GM18517 (cell line): Measurements from ENCODE around the gene ZNF366.
A peak's percentile ranks its signal among the peaks of the same experiment; 100 is the strongest.

ENCODE experiments used
- ATAC-seq: cut with Tn5 transposase; IDR thresholded peaks from one replicate; pipeline ENCODE4 v1.9.1; 2021; ENCODE audit warnings: mild to moderate bottlenecking, moderate library complexity; ENCODE audit not compliant: unreplicated experiment

ZNF366 gene

GRCh38 chr5:72523960-72524582 is 16.9 kb upstream of the ZNF366 start:
- ATAC-seq: peak; percentile 65

DNA sequence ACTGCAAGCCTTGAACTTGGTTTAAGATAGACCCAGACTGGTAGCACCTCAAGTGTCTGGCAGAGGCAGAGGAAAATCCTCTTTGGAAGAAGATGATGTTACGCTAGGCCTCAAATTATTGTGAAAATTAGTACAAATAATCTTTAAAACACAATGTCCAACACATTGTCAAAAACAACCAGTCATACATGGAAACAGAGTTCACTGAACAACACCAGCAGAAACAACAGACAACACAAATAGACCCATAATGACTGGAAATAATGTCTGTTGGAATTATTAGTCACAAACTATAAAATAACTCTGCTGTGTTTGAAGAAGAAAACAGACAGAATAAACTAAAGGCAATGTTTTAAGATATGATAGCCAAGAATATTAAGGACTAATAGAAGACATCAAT is 15.4 kb upstream of the ZNF366 start:
- no peak for ATAC-seq

GRCh38 chr5:72519111-72519510 is 11.9 kb upstream of the ZNF366 start:
- no peak for ATAC-seq

DNA sequence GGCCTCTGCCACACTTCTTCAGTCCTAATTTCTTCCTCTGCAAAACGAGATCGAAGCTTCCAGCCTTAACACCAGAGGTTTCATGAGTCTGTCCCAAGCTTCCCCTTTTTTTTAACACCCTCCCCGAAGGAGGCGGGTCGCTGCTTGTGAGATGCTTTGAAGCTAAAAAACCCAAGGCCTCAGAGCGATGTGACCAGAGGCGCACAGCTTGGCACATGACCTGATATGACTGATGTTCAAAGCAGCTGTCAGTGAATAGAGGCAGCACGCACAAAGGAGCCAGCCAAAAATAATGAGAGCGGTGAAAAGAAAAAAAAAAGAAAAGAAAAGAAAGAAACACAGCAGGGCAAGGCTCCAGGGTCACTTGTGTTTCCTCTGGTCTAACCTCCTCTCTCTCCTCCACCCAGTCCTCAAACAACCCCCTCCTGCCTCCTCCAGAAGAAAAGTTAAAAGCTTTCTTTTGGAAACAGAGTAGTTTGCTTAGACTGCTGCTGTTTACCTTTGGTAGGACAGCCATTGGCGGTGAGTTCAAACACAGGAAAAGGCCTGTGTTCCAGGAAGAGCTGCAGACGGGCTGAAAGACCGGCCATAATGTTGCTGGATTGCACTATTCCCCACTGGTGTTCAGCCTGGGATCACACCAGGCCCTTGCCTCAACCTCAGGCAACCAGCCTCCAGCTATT is 10.9 kb upstream of the ZNF366 start:
- ATAC-seq: no peak

DNA sequence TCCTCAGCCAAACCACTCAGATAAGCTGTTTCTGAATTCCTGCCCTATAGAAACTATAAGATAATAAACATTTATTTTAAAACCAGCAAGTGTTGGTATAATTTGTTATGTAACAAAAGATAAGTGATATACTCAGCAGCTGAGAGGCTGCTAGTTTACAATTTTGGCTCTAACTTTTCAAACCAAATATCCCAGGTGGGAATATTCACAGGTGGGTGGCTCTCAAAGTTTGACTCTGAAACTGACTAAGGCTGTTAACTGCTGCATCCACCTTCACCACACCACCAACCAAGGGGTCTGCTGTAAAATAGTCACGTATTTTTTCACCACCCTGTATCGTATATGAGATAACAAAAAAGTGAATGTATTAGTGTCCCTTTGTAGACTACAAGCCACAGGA is 9.7 kb upstream of the ZNF366 start:
- no peak for ATAC-seq

DNA sequence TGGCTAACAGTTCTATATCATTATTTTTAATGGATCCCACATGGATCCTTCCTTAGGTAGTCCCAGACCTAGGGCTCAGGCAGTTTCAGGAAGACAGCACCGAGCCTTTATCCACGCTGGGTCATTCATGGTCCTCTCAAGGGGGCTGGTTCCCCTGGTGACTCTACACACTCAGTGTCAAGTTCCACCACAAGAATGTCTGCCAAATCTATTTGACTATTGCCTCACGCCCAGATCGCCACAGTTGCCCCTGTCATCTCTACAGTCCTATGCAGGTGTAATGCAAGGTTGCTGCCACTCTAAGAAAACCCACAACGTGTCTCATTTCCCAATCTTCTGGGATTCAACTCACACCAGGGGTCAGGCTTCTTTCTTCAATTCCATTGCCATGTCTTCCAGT is 8.0 kb upstream of the ZNF366 start:
- ATAC-seq: no peak

DNA sequence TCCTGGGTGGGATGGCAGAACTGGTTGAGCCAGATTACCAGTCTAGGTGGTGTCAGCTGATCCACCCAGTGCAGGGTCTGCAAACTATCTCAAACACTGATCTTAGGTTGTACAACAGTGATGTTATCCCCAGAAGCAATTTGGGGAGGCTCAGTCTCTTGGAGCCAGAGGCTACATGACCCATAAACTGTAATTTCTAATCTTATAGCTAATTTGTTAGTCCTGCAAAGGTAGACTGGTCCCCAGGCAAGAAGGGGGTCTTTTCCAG is 5.3 kb upstream of the ZNF366 start:
- no peak for ATAC-seq

DNA sequence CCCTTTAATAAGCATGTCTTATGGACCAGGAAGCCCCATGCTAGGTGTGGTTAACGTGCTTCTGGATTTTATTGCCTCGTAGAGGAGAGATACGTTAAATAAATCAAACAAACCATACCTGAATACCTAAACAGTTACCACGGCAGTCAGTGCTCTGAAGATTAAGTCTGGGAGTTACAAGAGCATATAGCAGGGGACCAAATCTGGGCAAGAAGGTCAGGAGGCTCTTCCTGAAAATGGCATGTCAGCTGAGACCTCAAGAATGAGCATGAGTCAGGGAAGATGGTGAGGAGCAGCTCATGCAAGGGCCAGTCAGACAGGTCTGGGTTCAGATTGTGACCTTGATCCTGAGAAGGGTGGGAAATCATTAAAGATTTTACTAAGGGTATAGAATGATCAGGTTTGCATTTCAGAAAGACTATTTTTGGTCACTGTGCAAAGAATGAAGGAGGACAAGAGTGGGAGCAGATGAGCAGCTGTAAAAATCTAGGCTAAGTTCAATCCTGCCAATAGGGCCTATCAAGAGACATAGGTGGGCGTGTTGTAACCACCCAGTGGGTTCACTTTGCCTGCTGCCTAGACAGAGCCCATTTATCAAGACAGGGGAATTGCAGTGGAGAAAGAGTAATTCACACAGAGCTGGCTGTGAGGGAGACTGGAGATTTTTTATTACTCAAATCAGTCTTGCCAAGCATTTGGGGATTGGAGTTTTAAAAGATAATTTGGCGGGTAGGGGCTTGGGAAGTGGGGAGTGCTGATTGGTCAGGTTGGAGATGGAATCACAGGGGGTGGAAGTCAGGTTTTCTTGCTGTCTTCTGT is 4.8 kb upstream of the ZNF366 start:
- ATAC-seq: no peak

GRCh38 chr5:72511366-72511765 is 4.2 kb upstream of the ZNF366 start:
- ATAC-seq: no peak

DNA sequence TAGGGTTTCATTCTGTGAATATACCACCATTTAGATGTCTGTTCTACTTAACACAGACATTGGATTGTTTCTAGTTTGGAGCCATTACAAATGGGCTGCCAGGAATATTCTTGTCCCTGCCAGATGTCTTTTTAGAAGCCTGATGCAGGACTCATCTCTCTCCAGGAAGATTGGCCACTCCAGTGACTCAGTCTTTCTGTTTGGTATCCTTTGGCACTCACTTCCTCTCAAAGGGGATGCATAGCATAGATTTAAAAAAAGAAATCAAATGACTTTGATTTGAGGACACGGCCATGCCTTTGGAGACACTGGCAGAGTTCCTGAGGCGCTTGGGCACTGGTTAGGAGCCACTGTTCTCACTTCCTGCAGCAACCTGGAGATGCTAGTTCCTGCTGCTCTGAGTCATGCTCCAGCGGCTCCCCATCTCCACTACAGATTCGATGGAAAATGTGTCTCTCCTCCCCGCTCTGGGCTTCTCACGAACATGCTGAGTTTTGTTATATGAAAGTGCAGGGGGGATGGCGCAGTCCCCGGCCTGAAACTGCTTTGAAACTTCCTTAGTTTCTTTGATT is 3.5 kb upstream of the ZNF366 start:
- no peak for ATAC-seq

DNA sequence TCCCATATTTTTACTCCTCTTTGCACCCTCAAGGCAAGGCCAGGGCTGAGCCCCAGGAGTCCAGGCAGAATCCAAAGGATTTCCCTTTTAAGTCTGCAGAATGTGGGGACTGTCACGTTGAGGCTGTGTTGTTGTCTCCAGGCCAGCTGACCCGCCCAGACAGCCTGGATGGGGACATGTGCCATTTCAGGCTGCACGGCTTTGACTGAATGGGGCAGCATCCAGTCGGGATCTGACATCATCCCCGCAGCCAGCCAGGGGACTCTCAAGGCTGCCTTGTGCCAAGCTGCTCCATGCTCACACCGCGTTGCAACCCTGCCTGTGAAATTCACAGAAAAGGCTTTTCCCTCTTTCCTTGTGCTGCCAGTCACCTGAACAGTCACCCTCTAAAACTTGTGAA is 2.2 kb upstream of the ZNF366 start:
- no peak for ATAC-seq

GRCh38 chr5:72508241-72509170 is 1.3 kb upstream of the ZNF366 start:
- ATAC-seq: peak; percentile 93

- no peak for ATAC-seq
These were observed 663 bp upstream of the ZNF366 start for GRCh38 chr5:72507907-72508238.

GRCh38 chr5:72506158-72506549 is 1.1 kb downstream of the ZNF366 start:
- ATAC-seq: no peak

DNA sequence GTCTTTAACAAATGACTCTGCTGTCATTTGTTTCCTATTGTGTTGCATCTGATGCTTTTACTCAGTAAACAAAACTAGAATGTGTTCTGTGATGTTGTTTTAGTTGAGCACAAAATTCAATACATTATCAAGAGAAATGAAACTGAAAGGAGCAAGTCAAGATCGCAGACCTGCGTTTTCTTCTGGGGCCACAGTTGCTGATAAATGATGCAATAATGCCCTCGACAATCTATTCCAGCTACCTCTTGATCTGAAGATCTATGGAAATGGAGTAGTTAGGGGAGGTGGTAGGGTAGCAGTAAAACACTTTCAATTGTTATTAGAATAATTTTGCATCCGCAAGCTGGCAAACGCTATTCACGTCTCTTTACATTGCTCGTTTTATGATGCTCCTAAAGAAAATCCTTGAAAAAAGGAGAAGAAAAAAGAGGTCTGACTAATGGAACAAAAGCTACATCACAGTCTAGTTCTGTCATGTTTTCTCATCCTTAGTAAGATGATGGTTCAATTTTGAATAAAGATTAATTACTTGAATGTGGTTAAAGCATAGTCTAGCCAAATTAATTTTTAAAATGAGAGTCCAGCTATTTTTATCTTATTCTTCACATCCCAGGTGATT is 1.6 kb downstream of the ZNF366 start:
- no peak for ATAC-seq

DNA sequence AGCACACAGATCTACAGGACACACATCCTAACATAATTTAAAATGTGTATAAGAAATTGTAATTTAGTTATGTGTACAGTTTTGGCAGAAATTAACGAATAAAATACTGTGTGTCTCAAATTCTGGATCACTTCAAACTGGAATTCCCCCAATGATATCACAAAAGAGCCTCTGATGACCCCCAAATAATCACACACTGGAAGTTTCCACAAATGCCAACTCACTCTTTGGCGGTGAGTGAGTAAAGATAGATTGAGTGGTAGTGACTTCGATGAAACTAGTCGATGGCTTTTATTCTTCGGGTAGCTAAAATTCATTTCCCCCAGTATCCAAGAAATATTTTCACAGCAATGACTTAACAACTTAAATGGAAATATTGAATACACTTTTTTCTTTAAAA is 2.2 kb downstream of the ZNF366 start:
- no peak for ATAC-seq

DNA sequence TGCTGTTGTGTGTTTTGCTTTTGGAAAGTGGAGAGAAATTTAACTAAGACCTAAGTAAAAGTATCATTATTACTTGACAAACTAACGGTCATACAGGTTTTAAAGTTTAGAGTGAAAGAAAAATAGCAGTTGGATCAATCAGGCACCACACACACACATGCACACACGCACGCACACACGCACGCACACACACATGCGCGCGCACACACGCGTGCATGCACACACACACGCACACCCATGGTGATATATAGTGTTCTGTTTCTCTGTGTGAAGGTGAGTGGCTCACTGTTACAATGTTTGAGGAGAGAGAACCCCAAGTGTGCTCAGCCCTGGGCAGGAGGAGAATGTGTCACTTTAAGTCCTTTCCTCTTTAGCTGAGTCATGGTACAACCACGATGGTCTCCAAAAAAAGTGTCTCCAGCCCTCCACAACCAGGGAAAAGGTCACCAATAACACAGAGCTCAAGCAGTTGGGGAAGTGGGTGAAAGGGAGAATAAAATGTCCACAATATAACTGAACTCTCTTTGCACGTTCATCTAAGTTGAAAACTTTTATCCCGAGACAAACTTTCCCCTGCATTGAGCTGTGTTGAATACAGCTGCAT is 3.2 kb downstream of the ZNF366 start:
- ATAC-seq: no peak

GRCh38 chr5:72501488-72501887 is 5.7 kb downstream of the ZNF366 start:
- no peak for ATAC-seq

DNA sequence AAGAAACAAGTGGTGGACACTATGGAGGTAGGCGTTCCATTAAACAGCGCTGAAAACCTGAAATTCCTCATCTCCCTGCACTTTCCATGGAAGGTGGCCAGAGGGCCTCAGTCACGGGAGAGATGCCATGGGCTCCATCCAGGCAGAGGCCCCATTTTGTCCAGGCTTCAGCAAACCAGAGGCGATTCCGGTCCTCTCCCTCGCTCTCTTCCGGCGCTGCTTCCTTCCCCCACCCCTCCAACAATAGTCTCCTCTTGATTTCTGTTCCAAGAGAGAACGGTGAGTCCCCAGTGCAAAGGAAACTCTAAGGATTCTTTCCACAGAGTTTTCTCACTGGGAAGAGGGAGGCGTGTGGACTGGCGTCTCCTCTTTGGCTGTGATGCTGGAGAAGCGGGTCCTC is 7.5 kb downstream of the ZNF366 start:
- ATAC-seq: no peak

DNA sequence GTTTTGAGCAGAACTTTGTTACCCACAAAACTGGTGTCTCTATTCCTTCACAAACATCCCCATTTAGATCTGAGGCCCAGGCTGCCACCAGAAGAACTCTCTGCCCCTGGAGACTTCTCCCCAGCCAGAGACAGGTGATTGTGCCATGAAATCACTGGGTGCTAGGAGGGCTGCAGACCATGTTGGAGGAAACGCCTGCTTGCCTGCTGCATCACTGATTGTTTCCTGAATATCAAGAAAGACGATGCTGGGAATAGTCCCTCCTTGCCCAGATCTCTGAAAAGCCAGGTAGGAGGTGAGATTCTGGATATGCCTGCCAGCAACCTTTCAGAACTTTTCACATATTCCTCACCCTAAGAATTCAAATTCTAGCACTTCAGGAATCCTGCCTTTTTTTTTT is 8.1 kb downstream of the ZNF366 start:
- no peak for ATAC-seq
